ENCODE data around the gene LPIN1. TPM values are rescaled to one million over a fixed set of nuclear protein-coding genes. Genes with fewer than 3 reads are reported as not detected.

LPIN1 gene
- total and polyA plus RNA-seq, 2 of the 13 experiments (the other 11 are each of a cell fraction or from before 2014, with no cell fraction given), result 9.7 to 19.4 TPM

GRCh38 chr2:11829947-11830707 is 83.7 kb downstream of the LPIN1 start (continued):
- TF ChIP-seq PHF21A (CRISPR knock-in tag; IDR thresholded peaks at IDR 0.05) (peak; percentile 54; the same call in 1 of the 2 replicates), THRA (CRISPR knock-in tag; IDR thresholded peaks at IDR 0.05; ENCODE audit: borderline replicate concordance) (0 out of 2 replicates have a peak, but pooled peaks have one; percentile 56), GATAD2A (CRISPR knock-in tag; IDR thresholded peaks at IDR 0.05) (peak; percentile 91), ZFP36L2 (CRISPR knock-in tag; IDR thresholded peaks at IDR 0.05) (0 out of 2 replicates have a peak, but pooled peaks have one; percentile 20), ZNF564 (CRISPR knock-in tag; IDR thresholded peaks at IDR 0.05) (peak; percentile 47; the same call in 1 of the 2 replicates), NCOA2 (CRISPR knock-in tag; IDR thresholded peaks at IDR 0.05) (peak; percentile 88), SAP130 (CRISPR knock-in tag; IDR thresholded peaks at IDR 0.05; ENCODE audit: low read depth) (peak; percentile 90), ZSCAN31 (CRISPR knock-in tag; IDR thresholded peaks at IDR 0.05; ENCODE audit: low read depth) (0 out of 2 replicates have a peak, but pooled peaks have one; percentile 38), FOXK1 (CRISPR knock-in tag; IDR thresholded peaks at IDR 0.05; ENCODE audit: borderline replicate concordance, low read depth) (peak; percentile 61; the same call in 1 of the 2 replicates), ZNF883 (CRISPR knock-in tag; IDR thresholded peaks at IDR 0.05; ENCODE audit: not compliant biosample characterization) (peak; percentile 88), ATAD3A (CRISPR knock-in tag; IDR thresholded peaks at IDR 0.05) (no peak), NPAS2 (CRISPR knock-in tag; IDR thresholded peaks at IDR 0.05; ENCODE audit: borderline replicate concordance) (no peak), GRHL1 (CRISPR knock-in tag; conservative IDR thresholded peaks at IDR 0.05) (no peak), SIX1 (CRISPR knock-in tag; IDR thresholded peaks at IDR 0.05; ENCODE audit: borderline replicate concordance) (peak; percentile 98), ZSCAN25 (CRISPR knock-in tag; IDR thresholded peaks at IDR 0.05) (peak; percentile 59; the same call in 1 of the 2 replicates), FOXA1 (IDR thresholded peaks at IDR 0.05) (no peak), FOXA1 (CRISPR knock-in tag; IDR thresholded peaks at IDR 0.05) (no peak), PAF1 (CRISPR knock-in tag; IDR thresholded peaks at IDR 0.05) (no peak), HES4 (CRISPR knock-in tag; IDR thresholded peaks at IDR 0.05; ENCODE audit: borderline replicate concordance) (peak; percentile 58; the same call in 1 of the 2 replicates), ZNF501 (CRISPR knock-in tag; IDR thresholded peaks at IDR 0.05) (peak; percentile 62; the same call in 1 of the 2 replicates), HOXD1 (CRISPR knock-in tag; IDR thresholded peaks at IDR 0.05) (peak; percentile 34; the same call in 1 of the 2 replicates), ZFYVE20 (CRISPR knock-in tag; IDR thresholded peaks at IDR 0.05; ENCODE audit: borderline replicate concordance, low read depth) (no peak), TRIM24 (CRISPR knock-in tag; IDR thresholded peaks at IDR 0.05) (0 out of 2 replicates have a peak, but pooled peaks have one; percentile 31)
- TF ChIP-seq, protein P1, sequence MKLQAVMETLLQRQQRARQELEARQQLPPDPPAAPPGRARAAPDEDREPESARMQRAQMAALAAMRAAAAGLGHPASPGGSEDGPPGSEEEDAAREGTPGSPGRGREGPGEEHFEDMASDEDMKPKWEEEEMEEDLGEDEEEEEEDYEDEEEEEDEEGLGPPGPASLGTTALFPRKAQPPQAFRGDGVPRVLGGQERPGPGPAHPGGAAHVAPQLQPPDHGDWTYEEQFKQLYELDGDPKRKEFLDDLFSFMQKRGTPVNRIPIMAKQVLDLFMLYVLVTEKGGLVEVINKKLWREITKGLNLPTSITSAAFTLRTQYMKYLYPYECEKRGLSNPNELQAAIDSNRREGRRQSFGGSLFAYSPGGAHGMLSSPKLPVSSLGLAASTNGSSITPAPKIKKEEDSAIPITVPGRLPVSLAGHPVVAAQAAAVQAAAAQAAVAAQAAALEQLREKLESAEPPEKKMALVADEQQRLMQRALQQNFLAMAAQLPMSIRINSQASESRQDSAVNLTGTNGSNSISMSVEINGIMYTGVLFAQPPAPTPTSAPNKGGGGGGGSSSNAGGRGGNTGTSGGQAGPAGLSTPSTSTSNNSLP (IDR thresholded peaks at IDR 0.05; ENCODE audit: low read depth, low read length), result peak; percentile 16; the same call in 1 of the 2 replicates
